Measurements from ENCODE around the gene EQTN. TPM values are rescaled to one million over a fixed set of nuclear protein-coding genes. Genes with fewer than 3 reads are reported as not detected.

EQTN gene
- polyA plus RNA-seq (ENCODE audit: insufficient read depth in 1 of 5, insufficient read length in 5 of 5, low replicate concordance in 1 of 5): under 1 TPM in 4 of 5 donors, not detected in 1; 0.44 to 0.52 (median 0.48) TPM
- long read RNA-seq, donor 1: 0 reads
- long read RNA-seq, donor 2: 0 reads
- long read RNA-seq, donor 3: 0 reads
- long read RNA-seq, donor 4: 0 reads
- long read RNA-seq, donor 5: 0 reads
- long read RNA-seq, donor 6: 0 reads
- long read RNA-seq, donor 7: 0 reads
- long read RNA-seq, donor 8: 0 reads

- no peak for DNase-seq
These were observed at the start of gene EQTN for GRCh38 chr9:27297050-27297449. TSS of gene EQTN (minus strand) at chr9:27297150. CDS start at chr9:27297055, 95 bp downstream.

GRCh38 chr9:27344776-27345175 lies 47.8 kb upstream of the EQTN start:
- DNase-seq: no peak

GRCh38 chr9:27341545-27342294 lies 44.8 kb upstream of the EQTN start:
- no peak for DNase-seq

- DNase-seq: no peak
These were observed 44.1 kb upstream of the EQTN start for GRCh38 chr9:27340961-27341511.

GRCh38 chr9:27340285-27340674 lies 43.3 kb upstream of the EQTN start:
- no peak for DNase-seq

- DNase-seq: no peak
These were observed 42.8 kb upstream of the EQTN start for GRCh38 chr9:27339661-27340284.

- DNase-seq: no peak
These were observed 41.6 kb upstream of the EQTN start for GRCh38 chr9:27338527-27338903.

- DNase-seq: no peak
These were observed 41.0 kb upstream of the EQTN start for GRCh38 chr9:27337833-27338526.

GRCh38 chr9:27337236-27337635 lies 40.3 kb upstream of the EQTN start:
- DNase-seq: no peak

GRCh38 chr9:27336829-27337228 lies 39.9 kb upstream of the EQTN start:
- DNase-seq: no peak

GRCh38 chr9:27336126-27336525 lies 39.2 kb upstream of the EQTN start:
- no peak for DNase-seq

GRCh38 chr9:27335075-27335474 lies 38.1 kb upstream of the EQTN start:
- no peak for DNase-seq

GRCh38 chr9:27333241-27334052 lies 36.5 kb upstream of the EQTN start:
- DNase-seq: peak; percentile 75 to 83

- DNase-seq: no peak
These were observed 34.4 kb upstream of the EQTN start for GRCh38 chr9:27331393-27331792.

- no peak for DNase-seq
These were observed 32.3 kb upstream of the EQTN start for GRCh38 chr9:27329291-27329690.

GRCh38 chr9:27328483-27328882 lies 31.5 kb upstream of the EQTN start:
- DNase-seq: no peak

- no peak for DNase-seq
These were observed 14.2 kb upstream of the EQTN start for GRCh38 chr9:27311184-27311583.

- DNase-seq: no peak
These were observed 13.6 kb upstream of the EQTN start for GRCh38 chr9:27310582-27310981.

GRCh38 chr9:27308691-27309390 lies 11.9 kb upstream of the EQTN start:
- no peak for DNase-seq

GRCh38 chr9:27304521-27304920 lies 7.6 kb upstream of the EQTN start:
- DNase-seq: no peak

GRCh38 chr9:27303219-27303618 lies 6.3 kb upstream of the EQTN start:
- DNase-seq: no peak

All from right lung (tissue), 10 donors.